A673 (cell line): ENCODE results near the gene CAMK2A. TPM values are rescaled to one million over a fixed set of nuclear protein-coding genes. Genes with fewer than 3 reads are reported as not detected.

ENCODE experiments used
- BruUV-seq: library from RNA; stranded (reverse); fragments of 400-500 nt; replicated peaks from 2 replicates; lab custom pipeline; 2021; lab: Mats Ljungman, UMichigan
- CTCF ChIA-PET: fragments of 300-600 bp; sonication (Branson Sonifier 250); formaldehyde crosslinking; loops from one replicate; lab custom pipeline; 2022; ENCODE audit warnings: antibody characterized with exemption; lab: Charles Lee
- POLR2A ChIA-PET: fragments of 300-600 bp; sonication (Branson Sonifier 250); formaldehyde crosslinking; loops from one replicate; lab custom pipeline; 2022; ENCODE audit warnings: antibody characterized with exemption; ENCODE audit not compliant: low non-redundant PET; lab: Charles Lee
- DNase-seq: peaks from one replicate; pipeline ENCODE4 v3.0.0-alpha.2; 2015; ENCODE audit warnings: low spot score
- H3K27ac ChIP-seq: fragments of 200-600 bp; sonication (generic); 2 replicates; pipeline ENCODE4 v1.5.1; 2016; ENCODE audit warnings: mixed run types, low read depth, mild to moderate bottlenecking, mixed read lengths, antibody characterized with exemption, low read length; ENCODE audit not compliant: poor library complexity, severe bottlenecking
- H3K27me3 ChIP-seq: fragments of 200-600 bp; sonication (generic); replicated peaks from 2 replicates; pipeline ENCODE4 v1.6.1; 2017; ENCODE audit warnings: mixed run types, low read depth, mild to moderate bottlenecking, mixed read lengths, antibody characterized with exemption, low read length; ENCODE audit not compliant: insufficient read depth, poor library complexity
- H3K36me3 ChIP-seq: fragments of 200-600 bp; sonication (generic); 2 replicates; pipeline ENCODE4 v1.6.1; 2016; ENCODE audit warnings: mixed run types, mild to moderate bottlenecking, mixed read lengths, antibody characterized with exemption, low read length; ENCODE audit not compliant: insufficient read depth, poor library complexity, severe bottlenecking
- H3K4me1 ChIP-seq: fragments of 200-600 bp; sonication (generic); 2 replicates; pipeline ENCODE4 v1.6.1; 2017; ENCODE audit warnings: mixed run types, mild to moderate bottlenecking, mixed read lengths, antibody characterized with exemption, low read length; ENCODE audit not compliant: insufficient read depth, poor library complexity, severe bottlenecking
- H3K4me3 ChIP-seq: fragments of 200-600 bp; sonication (generic); 2 replicates; pipeline ENCODE4 v1.5.1; 2016; ENCODE audit warnings: low read depth, mixed run types, mild to moderate bottlenecking, mixed read lengths, low read length; ENCODE audit not compliant: poor library complexity, severe bottlenecking
- H3K9me3 ChIP-seq: fragments of 200-600 bp; sonication (generic); 2 replicates; pipeline ENCODE4 v1.6.1; 2016; ENCODE audit warnings: mixed run types, low read depth, mild to moderate bottlenecking, mixed read lengths, antibody characterized with exemption, low read length; ENCODE audit not compliant: poor library complexity, severe bottlenecking
- EZH2 ChIP-seq: fragments of 200-600 bp; sonication (generic); IDR thresholded peaks from 2 replicates; pipeline ENCODE4 v1.6.1; 2017; ENCODE audit warnings: borderline replicate concordance, low read depth, mild to moderate bottlenecking, mixed read lengths, antibody characterized with exemption, low read length; ENCODE audit not compliant: poor library complexity, severe bottlenecking
- intact Hi-C: fragments of 100-400 bp; cut with micrococcal nuclease; formaldehyde crosslinking; loops from one replicate; pipeline ENCODE4 v1.10.0; 2022; ENCODE audit not compliant: unreplicated experiment
- total RNA-seq: library from RNA; stranded (reverse); gene quantifications from 2 replicates; pipeline ENCODE4 v1.2.3, GENCODE V29; 2021
- TF ChIP-seq, protein P1 (sequence below): fragments of 300-800, 200-600 bp; sonication (generic); conservative IDR thresholded peaks from 2 replicates; pipeline ENCODE4 v1.5.1; 2017; ENCODE audit warnings: low read depth, mild to moderate bottlenecking, antibody characterized with exemption, low read length, moderate library complexity, mixed read lengths

The CAMK2A gene
- total RNA-seq, 1 experiment from 2014 or later = not detected

- intact Hi-C loops = no loop called here
- TF ChIP-seq, protein P1, sequence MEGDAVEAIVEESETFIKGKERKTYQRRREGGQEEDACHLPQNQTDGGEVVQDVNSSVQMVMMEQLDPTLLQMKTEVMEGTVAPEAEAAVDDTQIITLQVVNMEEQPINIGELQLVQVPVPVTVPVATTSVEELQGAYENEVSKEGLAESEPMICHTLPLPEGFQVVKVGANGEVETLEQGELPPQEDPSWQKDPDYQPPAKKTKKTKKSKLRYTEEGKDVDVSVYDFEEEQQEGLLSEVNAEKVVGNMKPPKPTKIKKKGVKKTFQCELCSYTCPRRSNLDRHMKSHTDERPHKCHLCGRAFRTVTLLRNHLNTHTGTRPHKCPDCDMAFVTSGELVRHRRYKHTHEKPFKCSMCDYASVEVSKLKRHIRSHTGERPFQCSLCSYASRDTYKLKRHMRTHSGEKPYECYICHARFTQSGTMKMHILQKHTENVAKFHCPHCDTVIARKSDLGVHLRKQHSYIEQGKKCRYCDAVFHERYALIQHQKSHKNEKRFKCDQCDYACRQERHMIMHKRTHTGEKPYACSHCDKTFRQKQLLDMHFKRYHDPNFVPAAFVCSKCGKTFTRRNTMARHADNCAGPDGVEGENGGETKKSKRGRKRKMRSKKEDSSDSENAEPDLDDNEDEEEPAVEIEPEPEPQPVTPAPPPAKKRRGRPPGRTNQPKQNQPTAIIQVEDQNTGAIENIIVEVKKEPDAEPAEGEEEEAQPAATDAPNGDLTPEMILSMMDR = no peak
- TF ChIP-seq EZH2 = no peak
- H3K27ac ChIP-seq = no peak overlapping the region
- no peaks in the 10 kb centered on the region for H3K36me3 ChIP-seq
- no peak overlapping the region for H3K4me3 ChIP-seq
- H3K27me3 ChIP-seq = no peaks in the 10 kb centered on the region
- no peaks in the 10 kb centered on the region for H3K9me3 ChIP-seq
- BruUV-seq = no TSS peak
- POLR2A ChIA-PET = no interaction called here
- CTCF ChIA-PET = no interaction called here
- H3K4me1 ChIP-seq = no peaks in the 10 kb centered on the region
- no peak for DNase-seq
Observed at GRCh38 chr5:150211156-150212030, 78.2 kb downstream of the CAMK2A start.

GRCh38 chr5:150210644-150211043 lies 78.9 kb downstream of the CAMK2A start:
- Histone ChIP-seq H3K4me3 (no peak overlapping the region), H3K27me3 (no peaks in the 10 kb centered on the region), H3K9me3 (no peaks in the 10 kb centered on the region), H3K27ac (no peak overlapping the region), H3K36me3 (no peaks in the 10 kb centered on the region), H3K4me1 (no peaks in the 10 kb centered on the region)
- no TSS peak for BruUV-seq
- no peak for DNase-seq
- CTCF ChIA-PET = no interaction called here
- TF ChIP-seq, protein P1 = no peak
- TF ChIP-seq EZH2 = no peak
- POLR2A ChIA-PET = no interaction called here
- intact Hi-C loops = no loop called here

- H3K36me3 ChIP-seq = no peaks in the 10 kb centered on the region
- no peaks in the 10 kb centered on the region for H3K9me3 ChIP-seq
- intact Hi-C loops = no loop called here
- no peaks in the 10 kb centered on the region for H3K27me3 ChIP-seq
- POLR2A ChIA-PET = no interaction called here
- no peak overlapping the region for H3K27ac ChIP-seq
- H3K4me3 ChIP-seq = no peak overlapping the region
- no peak for DNase-seq
- TF ChIP-seq, protein P1 = no peak
- no peak for TF ChIP-seq EZH2
- BruUV-seq = no TSS peak
- no peaks in the 10 kb centered on the region for H3K4me1 ChIP-seq
- CTCF ChIA-PET = no interaction called here
Observed at GRCh38 chr5:150209099-150209635, 80.4 kb downstream of the CAMK2A start.
